Spleen (tissue), 11 donors: ENCODE measurements around the gene TXNDC2. TPM values are rescaled to one million over a fixed set of nuclear protein-coding genes. Genes with fewer than 3 reads are reported as not detected.
"Not testable (repeated sequence)": the region's sequence is repeated elsewhere in the genome, so short reads cannot be mapped to it uniquely, and the experiment has no call there.

Source experiments
- DNase-seq: peaks from one replicate; pipeline ENCODE4 v3.0.0-alpha.2; 2020
- H3K27ac ChIP-seq, 8 donors: fragments of 200-600 bp; sonication (generic) in 7 of 8; 1 replicate in 4 of 8; 2 replicates in 4 of 8; pipeline versions ENCODE4 v1.5.0 to v1.8.0; 2016 to 2021; ENCODE audit warnings: inconsistent platforms in 4 of 8, mild to moderate bottlenecking in 4 of 8, moderate library complexity in 1 of 8
- H3K27me3 ChIP-seq, 7 donors: fragments of 200-600 bp; sonication (generic) in 6 of 7; replicated peaks in 1 of 7; 1 replicate in 4 of 7; 2 replicates in 3 of 7; pipeline versions ENCODE4 v1.5.0 to v1.8.0; 2016 to 2021; ENCODE audit warnings: inconsistent platforms in 3 of 7, mild to moderate bottlenecking in 1 of 7
- H3K36me3 ChIP-seq, 6 donors: fragments of 200-600 bp; sonication (generic) in 5 of 6; 1 replicate in 4 of 6; 2 replicates in 2 of 6; pipeline versions ENCODE4 v1.5.0 to v1.8.0; 2016 to 2021; ENCODE audit warnings: inconsistent platforms in 2 of 6
- H3K4me1 ChIP-seq, 6 donors: fragments of 200-600 bp; sonication (generic) in 5 of 6; 1 replicate in 3 of 6; 2 replicates in 3 of 6; pipeline versions ENCODE4 v1.5.0 to v1.8.0; 2016 to 2021; ENCODE audit warnings: inconsistent platforms in 3 of 6
- H3K4me3 ChIP-seq, 8 donors: fragments of 200-600 bp; sonication (generic) in 7 of 8; 1 replicate in 4 of 8; 2 replicates in 4 of 8; pipeline versions ENCODE4 v1.5.0 to v1.8.0; 2016 to 2021; ENCODE audit warnings: inconsistent platforms in 4 of 8, mild to moderate bottlenecking in 4 of 8, moderate library complexity in 2 of 8
- H3K9me3 ChIP-seq, 8 donors: fragments of 200-600 bp; sonication (generic) in 7 of 8; 1 replicate in 4 of 8; 2 replicates in 4 of 8; pipeline versions ENCODE4 v1.5.0 to v1.8.0; 2016 to 2021; ENCODE audit warnings: inconsistent platforms in 4 of 8
- POLR2A ChIP-seq, 3 donors: fragments of 450-650 bp; IDR thresholded peaks; one replicate each; pipeline ENCODE4 v1.5.1; 2017; ENCODE audit warnings: antibody characterized with exemption in 3 of 3, mild to moderate bottlenecking in 1 of 3
- POLR2AphosphoS5 ChIP-seq, 3 donors: sonication (generic); formaldehyde crosslinking; IDR thresholded peaks; one replicate each; pipeline ENCODE4 v1.5.1; 2017; ENCODE audit warnings: antibody characterized with exemption in 3 of 3
- WGBS, 5 donors: extraction: QIAGEN DNeasy Blood & Tissue Kit in 3 of 5; methylation state at CpG; one replicate each; pipeline versions ENCODE4 v1.1.5 to v1.1.7; 2013 to 2018; 5-methylcytosine and 5-hydroxymethylcytosine counted together
- intact Hi-C: fragments of 100-400 bp; cut with DNase I; formaldehyde crosslinking; loops from one replicate; pipeline ENCODE4 v1.15.0; 2023; ENCODE audit warnings: low total_unique reads
- polyA plus RNA-seq, 3 donors: library from polyadenylated mRNA; stranded (reverse); fragments of 200-250 nt; gene quantifications; one replicate each; pipeline ENCODE4 v1.2.1, GENCODE V29; 2013
- total RNA-seq, 7 donors: library from RNA; depleted of rRNA in 3 of 7; stranded (reverse); fragments of >200 nt in 3 of 7; fragmentation: NEBNext Ultra II Directional in 4 of 7; extraction: Animal tissue kit (Norgen Biotek cat#: 25700) in 4 of 7; gene quantifications; one replicate each; pipeline versions ENCODE4 v1.1.0 to v1.2.1, GENCODE V29; 2016 to 2021
- TF ChIP-seq, protein P1 (sequence below), 11 experiments: fragments of 200-600 bp in 7 of 11; fragments of 450-650 bp in 4 of 11; sonication (generic) in 4 of 11; IDR thresholded peaks in 8 of 11; conservative IDR thresholded peaks in 3 of 11; 1 replicate in 7 of 11; 2 replicates in 4 of 11; pipeline versions ENCODE4 v1.4.0 to v1.8.0; 2016 to 2021; ENCODE audit warnings: antibody characterized with exemption in 11 of 11, inconsistent platforms in 4 of 11, mild to moderate bottlenecking in 1 of 11
- donor health status: healthy with polysubstance abuse.
- donor health status: DM: no; HTN: no; CAD: no; lungs with moderate emphysema.
- donor health status: DM: no; HTN: no; CAD: no.
- donor health status: Bipolar disorder and iron deficiency.
- donor health status: healthy.
- donor health status: DM: no; HTN: no; CAD: no.
- donor health status: DM: yes; HTN: yes; CAD: no.

Gene TXNDC2
- total and polyA plus RNA-seq, 10 donors, result 0.03 to 0.93 (median 0.41) TPM; not detected in 4

DNA sequence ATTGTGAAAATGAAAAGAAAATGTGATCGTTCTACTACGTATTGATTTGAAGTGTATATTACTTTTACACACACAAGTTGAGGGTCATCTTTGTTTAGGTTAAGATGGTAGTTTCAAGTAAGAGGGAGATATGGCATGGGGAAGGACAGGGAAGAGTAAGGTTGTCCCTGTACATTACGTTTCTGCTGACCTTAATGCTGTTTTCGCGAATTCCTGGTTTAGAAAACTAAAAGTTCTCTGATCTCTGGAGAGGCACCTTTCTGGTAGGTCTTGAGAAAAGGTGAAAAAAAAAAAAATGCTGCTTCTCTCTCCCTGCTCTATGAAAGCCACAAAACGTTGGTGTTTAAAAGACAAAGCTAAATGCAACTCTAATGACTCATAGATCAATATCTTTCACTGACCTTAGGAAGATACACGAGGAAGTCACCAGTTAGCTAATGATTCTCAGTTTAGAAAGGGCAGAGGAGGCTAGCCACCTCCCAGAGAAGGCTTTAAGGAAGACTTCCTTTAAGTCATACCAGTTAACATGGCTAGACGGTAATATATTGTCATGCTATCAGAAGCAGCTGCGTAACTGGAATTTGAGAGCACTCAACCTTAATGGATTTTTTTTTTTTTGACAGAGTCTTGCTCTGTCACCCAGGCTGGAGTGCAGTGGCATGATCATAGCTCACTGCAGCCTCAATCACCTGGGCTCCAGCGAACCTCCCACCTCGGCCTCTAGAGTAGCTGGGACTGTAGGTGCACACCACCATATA lies 13.2 kb downstream of the TXNDC2 start:
- TF ChIP-seq POLR2A (IDR thresholded peaks at IDR 0.05) (no peak), POLR2AphosphoS5 (IDR thresholded peaks at IDR 0.05) (no peak)
- TF ChIP-seq, protein P1, sequence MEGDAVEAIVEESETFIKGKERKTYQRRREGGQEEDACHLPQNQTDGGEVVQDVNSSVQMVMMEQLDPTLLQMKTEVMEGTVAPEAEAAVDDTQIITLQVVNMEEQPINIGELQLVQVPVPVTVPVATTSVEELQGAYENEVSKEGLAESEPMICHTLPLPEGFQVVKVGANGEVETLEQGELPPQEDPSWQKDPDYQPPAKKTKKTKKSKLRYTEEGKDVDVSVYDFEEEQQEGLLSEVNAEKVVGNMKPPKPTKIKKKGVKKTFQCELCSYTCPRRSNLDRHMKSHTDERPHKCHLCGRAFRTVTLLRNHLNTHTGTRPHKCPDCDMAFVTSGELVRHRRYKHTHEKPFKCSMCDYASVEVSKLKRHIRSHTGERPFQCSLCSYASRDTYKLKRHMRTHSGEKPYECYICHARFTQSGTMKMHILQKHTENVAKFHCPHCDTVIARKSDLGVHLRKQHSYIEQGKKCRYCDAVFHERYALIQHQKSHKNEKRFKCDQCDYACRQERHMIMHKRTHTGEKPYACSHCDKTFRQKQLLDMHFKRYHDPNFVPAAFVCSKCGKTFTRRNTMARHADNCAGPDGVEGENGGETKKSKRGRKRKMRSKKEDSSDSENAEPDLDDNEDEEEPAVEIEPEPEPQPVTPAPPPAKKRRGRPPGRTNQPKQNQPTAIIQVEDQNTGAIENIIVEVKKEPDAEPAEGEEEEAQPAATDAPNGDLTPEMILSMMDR (IDR thresholded peaks at IDR 0.05 in 8 of 11, conservative IDR thresholded peaks at IDR 0.05 in 3 of 11), result no peak
- Histone ChIP-seq H3K27me3 (no peaks in the 10 kb centered on the region), H3K9me3 (no peaks in the 10 kb centered on the region), H3K4me1 (no peaks in the 10 kb centered on the region), H3K27ac (no peak overlapping the region), H3K36me3 (no peaks in the 10 kb centered on the region), H3K4me3 (no peak overlapping the region)
- intact Hi-C loops, result no loop called here
- DNase-seq, result no peak
- WGBS, 5 donors, result 71 to 78% (median 73%) methylated on average over 11 of the region's 11 CpGs

DNA sequence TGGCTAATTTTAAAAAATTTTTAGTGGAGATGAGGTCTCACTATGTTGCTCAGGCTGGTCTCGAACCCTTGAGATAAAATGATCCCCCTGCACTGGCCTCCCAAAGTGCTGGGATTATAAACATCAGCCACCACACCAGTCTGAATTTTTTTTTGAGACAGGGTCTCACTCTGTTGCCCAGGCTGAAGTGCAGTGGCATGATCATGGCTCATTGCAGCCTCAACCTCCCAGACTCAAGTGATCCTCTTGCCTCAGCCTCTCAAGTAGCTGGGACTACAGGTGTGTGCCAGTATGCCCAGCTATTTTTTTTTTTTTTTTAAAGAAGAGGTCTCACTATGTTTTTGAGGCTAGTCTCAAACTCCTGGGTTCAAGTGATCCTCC lies 13.8 kb downstream of the TXNDC2 start:
- H3K27me3 ChIP-seq, intact Hi-C loops, H3K4me3 ChIP-seq, H3K27ac ChIP-seq, H3K36me3 ChIP-seq, H3K9me3 ChIP-seq, DNase-seq, H3K4me1 ChIP-seq: not testable (repeated sequence)
- WGBS, 5 donors, result 78 to 84% (median 81%) methylated on average over 1 of the region's 1 CpG

GRCh38 chr18:9900699-9901098 lies 14.9 kb downstream of the TXNDC2 start:
- no peaks in the 10 kb centered on the region for H3K27me3 ChIP-seq
- H3K36me3 ChIP-seq, result no peaks in the 10 kb centered on the region
- no peak for DNase-seq
- TF ChIP-seq, protein P1 (IDR thresholded peaks at IDR 0.05 in 8 of 11, conservative IDR thresholded peaks at IDR 0.05 in 3 of 11), result no peak
- TF ChIP-seq POLR2AphosphoS5 (IDR thresholded peaks at IDR 0.05) (no peak), POLR2A (IDR thresholded peaks at IDR 0.05) (no peak)
- 88 to 94% (median 92%) methylated on average over 7 of the region's 7 CpGs for WGBS, 5 donors
- H3K27ac ChIP-seq, result no peak overlapping the region
- intact Hi-C loops, result no loop called here
- H3K9me3 ChIP-seq, result no peaks in the 10 kb centered on the region
- peaks cover 0 to 7% (median 0%) of the 10 kb centered on the region in 6 donors for H3K4me1 ChIP-seq
- no peak overlapping the region for H3K4me3 ChIP-seq

DNA sequence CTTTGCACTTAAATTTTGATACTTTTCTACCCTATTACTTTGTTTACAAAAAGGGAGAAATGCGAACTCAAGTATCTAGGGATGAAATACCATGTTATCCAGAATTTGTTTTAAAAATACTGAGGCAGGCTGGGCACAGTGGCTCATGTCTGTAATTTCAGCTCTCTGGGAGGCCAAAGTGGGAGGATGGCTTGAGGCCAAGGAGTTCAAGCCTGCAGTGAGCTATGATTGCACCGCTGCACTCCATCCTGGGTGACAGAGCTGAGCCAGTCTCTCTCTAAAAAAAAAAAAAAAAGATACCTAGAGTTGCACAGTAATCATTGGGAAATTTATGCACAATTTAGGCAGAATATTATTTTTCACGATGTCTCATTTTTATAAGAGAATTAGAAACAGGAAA lies 15.6 kb downstream of the TXNDC2 start:
- intact Hi-C loops, result no loop called here
- no peak overlapping the region for H3K27ac ChIP-seq
- no peak for DNase-seq
- no peaks in the 10 kb centered on the region for H3K36me3 ChIP-seq
- no peaks in the 10 kb centered on the region for H3K27me3 ChIP-seq
- H3K9me3 ChIP-seq, result no peaks in the 10 kb centered on the region
- H3K4me1 ChIP-seq, result peaks cover 0 to 13% (median 0%) of the 10 kb centered on the region in 6 donors
- 84 to 90% (median 88%) methylated on average over 3 of the region's 3 CpGs for WGBS, 5 donors
- TF ChIP-seq, protein P1 (IDR thresholded peaks at IDR 0.05 in 8 of 11, conservative IDR thresholded peaks at IDR 0.05 in 3 of 11), result no peak
- TF ChIP-seq POLR2A (IDR thresholded peaks at IDR 0.05) (no peak), POLR2AphosphoS5 (IDR thresholded peaks at IDR 0.05) (no peak)
- H3K4me3 ChIP-seq, result no peak overlapping the region

DNA sequence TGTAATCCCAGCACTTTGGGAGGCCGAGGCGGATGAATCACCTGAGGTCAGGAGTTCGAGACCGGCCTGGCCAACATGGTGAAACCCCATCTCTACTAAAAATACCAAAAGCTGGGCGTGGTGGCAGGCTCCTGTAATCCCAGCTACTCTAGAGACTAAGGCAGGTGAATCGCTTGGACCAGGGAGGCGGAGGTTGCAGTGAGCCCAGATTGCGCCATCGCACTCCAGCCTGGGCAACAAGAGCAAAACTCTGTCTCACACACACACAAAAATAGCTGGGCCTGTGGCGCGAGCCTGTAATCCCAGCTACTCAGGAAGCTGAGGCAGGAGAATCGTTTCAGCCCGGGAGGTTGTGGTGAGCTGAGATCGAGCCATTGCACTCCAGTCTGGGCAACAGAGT lies 16.5 kb downstream of the TXNDC2 start:
- DNase-seq, result not testable (repeated sequence)

More for the DNA sequence above, 16.5 kb downstream of the TXNDC2 start:
- H3K36me3 ChIP-seq, intact Hi-C loops, H3K27ac ChIP-seq, H3K4me3 ChIP-seq, H3K9me3 ChIP-seq, H3K27me3 ChIP-seq: not testable (repeated sequence)
- peaks cover 0 to 15% (median 0%) of the 10 kb centered on the region in 6 donors for H3K4me1 ChIP-seq
- 82 to 94% (median 90%) methylated on average over 11 to 14 of the region's 14 CpGs for WGBS, 5 donors
